Panc1 (cell line): ENCODE measurements around the gene PGM5.

Source experiments
- CTCF ChIP-seq: fragments of 450-650 bp; IDR thresholded peaks from 2 replicates; pipeline ENCODE4 v1.5.1; 2017; ENCODE audit warnings: mild to moderate bottlenecking
- POLR2AphosphoS5 ChIP-seq: IDR thresholded peaks from 2 replicates; pipeline ENCODE4 v1.6.1; 2012; ENCODE audit warnings: mild to moderate bottlenecking, low read depth, low read length, moderate library complexity
- REST ChIP-seq, 2 experiments: IDR thresholded peaks; 2 replicates each; pipeline ENCODE4 v1.6.1; 2011 to 2012; ENCODE audit warnings: low read depth in 2 of 2, control low read depth in 1 of 2, low read length in 1 of 2, mild to moderate bottlenecking in 1 of 2, moderate library complexity in 1 of 2; ENCODE audit not compliant: insufficient read depth in 1 of 2
- SIN3A ChIP-seq: IDR thresholded peaks from 2 replicates; pipeline ENCODE4 v1.6.1; 2012; ENCODE audit warnings: low read depth, mild to moderate bottlenecking, low read length, moderate library complexity, borderline replicate concordance; ENCODE audit not compliant: insufficient read depth

GRCh38 chr9:68533678-68534077 lies 177.3 kb downstream of the PGM5 start:
- TF ChIP-seq CTCF (no peak), POLR2AphosphoS5 (no peak), REST (IDR thresholded peaks at IDR 0.05; ENCODE audit: insufficient read depth in 1 of 2, low read depth in 2 of 2, low read length in 1 of 2) (no peak), SIN3A (no peak)
